ENCODE measurements around the gene ZBTB25.

DNA sequence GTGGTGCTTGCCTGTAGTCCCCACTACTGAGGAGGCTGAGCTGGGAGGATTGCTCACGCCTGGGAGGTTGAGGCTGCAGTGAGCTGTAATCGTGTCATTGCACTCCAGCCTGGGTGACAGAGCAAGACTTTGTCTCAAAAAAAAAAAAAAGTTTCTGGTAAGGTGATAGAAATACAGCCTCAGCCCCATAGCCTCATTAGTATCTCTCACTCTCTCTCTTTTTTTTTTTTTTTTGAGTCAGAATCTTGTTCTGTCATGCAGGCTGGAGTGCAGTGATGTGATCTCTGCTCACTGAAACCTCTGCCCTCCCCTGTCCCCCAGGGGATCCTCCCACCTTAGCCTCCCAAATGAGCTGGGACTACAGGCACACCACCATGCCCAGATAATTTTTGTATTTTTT lies 96.3 kb downstream of the ZBTB25 start:
- TF ChIP-seq EZH2 (IDR thresholded peaks at IDR 0.05) (no peak), YY1 (IDR thresholded peaks at IDR 0.05; ENCODE audit: extremely low read depth, insufficient replicate concordance, low read depth, low read length) (no peak), CBX3 (IDR thresholded peaks at IDR 0.05; ENCODE audit: low read depth) (no peak), RAD21 (IDR thresholded peaks at IDR 0.05; ENCODE audit: low read depth) (no peak), POLR2AphosphoS5 (IDR thresholded peaks at IDR 0.05; ENCODE audit: low read depth, low read length) (no peak), POLR2A (IDR thresholded peaks at IDR 0.05; ENCODE audit: borderline replicate concordance, extremely low read depth, insufficient read depth, insufficient read length) (no peak), EZH2phosphoT487 (IDR thresholded peaks at IDR 0.05; ENCODE audit: borderline replicate concordance) (no peak), ELF1 (IDR thresholded peaks at IDR 0.05; ENCODE audit: borderline replicate concordance, low read depth) (no peak), CEBPB (IDR thresholded peaks at IDR 0.05; ENCODE audit: low read depth) (no peak), JUND (IDR thresholded peaks at IDR 0.05) (no peak), SP1 (IDR thresholded peaks at IDR 0.05; ENCODE audit: low read depth) (no peak)
- TF ChIP-seq, protein P1, sequence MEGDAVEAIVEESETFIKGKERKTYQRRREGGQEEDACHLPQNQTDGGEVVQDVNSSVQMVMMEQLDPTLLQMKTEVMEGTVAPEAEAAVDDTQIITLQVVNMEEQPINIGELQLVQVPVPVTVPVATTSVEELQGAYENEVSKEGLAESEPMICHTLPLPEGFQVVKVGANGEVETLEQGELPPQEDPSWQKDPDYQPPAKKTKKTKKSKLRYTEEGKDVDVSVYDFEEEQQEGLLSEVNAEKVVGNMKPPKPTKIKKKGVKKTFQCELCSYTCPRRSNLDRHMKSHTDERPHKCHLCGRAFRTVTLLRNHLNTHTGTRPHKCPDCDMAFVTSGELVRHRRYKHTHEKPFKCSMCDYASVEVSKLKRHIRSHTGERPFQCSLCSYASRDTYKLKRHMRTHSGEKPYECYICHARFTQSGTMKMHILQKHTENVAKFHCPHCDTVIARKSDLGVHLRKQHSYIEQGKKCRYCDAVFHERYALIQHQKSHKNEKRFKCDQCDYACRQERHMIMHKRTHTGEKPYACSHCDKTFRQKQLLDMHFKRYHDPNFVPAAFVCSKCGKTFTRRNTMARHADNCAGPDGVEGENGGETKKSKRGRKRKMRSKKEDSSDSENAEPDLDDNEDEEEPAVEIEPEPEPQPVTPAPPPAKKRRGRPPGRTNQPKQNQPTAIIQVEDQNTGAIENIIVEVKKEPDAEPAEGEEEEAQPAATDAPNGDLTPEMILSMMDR (IDR thresholded peaks at IDR 0.05 in 2 of 3, conservative IDR thresholded peaks at IDR 0.05 in 1 of 3; ENCODE audit: borderline replicate concordance in 1 of 3, insufficient read depth in 1 of 3, low read depth in 2 of 3, low read length in 2 of 3), result no peak
- TF ChIP-seq, protein P2, sequence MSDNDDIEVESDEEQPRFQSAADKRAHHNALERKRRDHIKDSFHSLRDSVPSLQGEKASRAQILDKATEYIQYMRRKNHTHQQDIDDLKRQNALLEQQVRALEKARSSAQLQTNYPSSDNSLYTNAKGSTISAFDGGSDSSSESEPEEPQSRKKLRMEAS (IDR thresholded peaks at IDR 0.05), result no peak
- TF ChIP-seq, protein P3, sequence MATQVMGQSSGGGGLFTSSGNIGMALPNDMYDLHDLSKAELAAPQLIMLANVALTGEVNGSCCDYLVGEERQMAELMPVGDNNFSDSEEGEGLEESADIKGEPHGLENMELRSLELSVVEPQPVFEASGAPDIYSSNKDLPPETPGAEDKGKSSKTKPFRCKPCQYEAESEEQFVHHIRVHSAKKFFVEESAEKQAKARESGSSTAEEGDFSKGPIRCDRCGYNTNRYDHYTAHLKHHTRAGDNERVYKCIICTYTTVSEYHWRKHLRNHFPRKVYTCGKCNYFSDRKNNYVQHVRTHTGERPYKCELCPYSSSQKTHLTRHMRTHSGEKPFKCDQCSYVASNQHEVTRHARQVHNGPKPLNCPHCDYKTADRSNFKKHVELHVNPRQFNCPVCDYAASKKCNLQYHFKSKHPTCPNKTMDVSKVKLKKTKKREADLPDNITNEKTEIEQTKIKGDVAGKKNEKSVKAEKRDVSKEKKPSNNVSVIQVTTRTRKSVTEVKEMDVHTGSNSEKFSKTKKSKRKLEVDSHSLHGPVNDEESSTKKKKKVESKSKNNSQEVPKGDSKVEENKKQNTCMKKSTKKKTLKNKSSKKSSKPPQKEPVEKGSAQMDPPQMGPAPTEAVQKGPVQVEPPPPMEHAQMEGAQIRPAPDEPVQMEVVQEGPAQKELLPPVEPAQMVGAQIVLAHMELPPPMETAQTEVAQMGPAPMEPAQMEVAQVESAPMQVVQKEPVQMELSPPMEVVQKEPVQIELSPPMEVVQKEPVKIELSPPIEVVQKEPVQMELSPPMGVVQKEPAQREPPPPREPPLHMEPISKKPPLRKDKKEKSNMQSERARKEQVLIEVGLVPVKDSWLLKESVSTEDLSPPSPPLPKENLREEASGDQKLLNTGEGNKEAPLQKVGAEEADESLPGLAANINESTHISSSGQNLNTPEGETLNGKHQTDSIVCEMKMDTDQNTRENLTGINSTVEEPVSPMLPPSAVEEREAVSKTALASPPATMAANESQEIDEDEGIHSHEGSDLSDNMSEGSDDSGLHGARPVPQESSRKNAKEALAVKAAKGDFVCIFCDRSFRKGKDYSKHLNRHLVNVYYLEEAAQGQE (IDR thresholded peaks at IDR 0.05; ENCODE audit: low read depth), result no peak

All from HCT116 (cell line).